Skin epidermis (tissue), 12 donors: ENCODE results near the gene MRE11.
"Not testable (repeated sequence)": the region's sequence is repeated elsewhere in the genome, so short reads cannot be mapped to it uniquely, and the experiment has no call there.

ENCODE experiments used
- H3K27ac ChIP-seq, 21 experiments: fragments of 200-600 bp; sonication (generic) in 11 of 21; one replicate each; pipeline ENCODE4 v1.5.0; 2020; ENCODE audit warnings: mild to moderate bottlenecking in 3 of 21, inconsistent platforms in 2 of 21, moderate library complexity in 2 of 21
- H3K4me3 ChIP-seq, 7 experiments: fragments of 200-600 bp; sonication (generic) in 2 of 7; one replicate each; pipeline ENCODE4 v1.5.0; 2020; ENCODE audit warnings: inconsistent platforms in 2 of 7, mild to moderate bottlenecking in 2 of 7, moderate library complexity in 1 of 7

The MRE11 gene

DNA sequence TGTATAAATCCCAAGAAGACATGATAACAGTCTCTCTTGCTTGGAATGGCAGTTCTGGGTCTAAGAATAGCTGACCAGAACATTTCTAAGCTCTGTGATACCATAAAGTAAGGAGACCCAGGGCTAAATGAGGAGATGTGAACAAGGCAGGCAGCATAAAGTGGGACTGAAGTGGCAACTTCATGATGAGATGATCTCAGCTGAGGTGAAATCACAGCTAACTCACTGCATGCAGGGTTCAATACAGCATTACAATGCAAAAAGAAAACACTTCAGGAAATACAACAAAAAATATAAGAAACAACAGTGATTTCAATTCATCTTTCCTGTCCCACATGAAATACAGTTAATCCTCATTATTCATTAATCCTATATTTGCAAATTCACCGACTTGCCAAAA is 44.6 kb downstream of the MRE11 start:
- H3K4me3 ChIP-seq = no peak overlapping the region
- H3K27ac ChIP-seq = no peak overlapping the region

DNA sequence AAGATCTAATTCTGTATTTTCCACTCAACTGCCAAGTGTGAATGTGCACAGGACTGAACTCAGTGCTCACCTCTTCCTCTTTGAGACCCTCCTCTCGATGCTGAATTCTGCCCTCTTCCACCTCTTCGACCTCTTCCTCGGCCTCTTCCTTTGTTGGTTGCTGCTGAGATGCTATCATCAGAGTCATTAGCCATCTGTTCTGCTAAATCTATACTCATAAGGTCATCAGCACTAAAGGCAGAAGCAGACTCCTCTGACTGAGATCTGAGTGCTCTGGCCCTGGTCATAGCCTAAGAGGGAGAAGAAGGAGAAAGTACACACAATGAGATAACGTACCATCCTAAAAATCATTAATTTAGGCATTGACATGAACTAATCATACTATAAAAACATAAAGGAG is 46.5 kb downstream of the MRE11 start:
- no peak overlapping the region for H3K27ac ChIP-seq
- H3K4me3 ChIP-seq = no peak overlapping the region

DNA sequence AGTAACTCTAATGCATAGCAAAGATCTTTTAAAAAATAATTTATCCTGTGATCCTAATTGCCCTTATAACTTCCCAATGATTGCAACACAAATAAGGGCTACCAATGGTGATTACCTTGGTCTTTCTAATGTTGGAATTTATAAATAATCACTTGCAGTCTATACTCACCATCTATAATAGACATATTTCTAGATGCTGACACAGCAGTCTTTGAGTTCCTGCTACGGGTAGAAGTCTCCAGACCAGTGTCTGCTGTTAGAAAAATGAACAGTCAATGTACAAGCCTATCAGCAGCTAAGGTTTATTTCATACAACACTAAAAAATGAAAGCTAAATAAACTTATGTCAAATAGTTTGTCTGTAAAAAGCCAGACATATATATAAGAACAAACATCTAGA is 48.0 kb downstream of the MRE11 start:
- no peak overlapping the region for H3K27ac ChIP-seq
- no peak overlapping the region for H3K4me3 ChIP-seq

DNA sequence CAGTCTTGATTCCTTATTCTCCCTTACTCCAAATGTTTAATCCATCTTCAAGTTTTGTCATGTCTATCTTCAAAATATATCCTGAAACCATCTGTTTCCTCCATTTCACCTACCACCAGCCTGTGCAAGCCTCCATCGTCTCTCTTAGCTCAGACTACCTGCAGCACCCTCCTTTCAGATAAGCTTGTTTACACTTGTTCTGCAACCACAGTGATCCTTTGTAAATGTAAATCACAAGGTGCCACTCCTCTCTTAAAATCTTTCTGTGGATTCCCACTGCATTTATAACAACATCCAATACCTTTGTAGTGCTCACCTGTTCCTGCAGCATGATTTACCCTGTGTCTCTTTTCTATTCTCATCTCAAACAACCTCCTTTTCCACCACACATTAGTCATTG is 60.6 kb downstream of the MRE11 start:
- Histone ChIP-seq H3K27ac (no peak overlapping the region), H3K4me3 (no peak overlapping the region)

DNA sequence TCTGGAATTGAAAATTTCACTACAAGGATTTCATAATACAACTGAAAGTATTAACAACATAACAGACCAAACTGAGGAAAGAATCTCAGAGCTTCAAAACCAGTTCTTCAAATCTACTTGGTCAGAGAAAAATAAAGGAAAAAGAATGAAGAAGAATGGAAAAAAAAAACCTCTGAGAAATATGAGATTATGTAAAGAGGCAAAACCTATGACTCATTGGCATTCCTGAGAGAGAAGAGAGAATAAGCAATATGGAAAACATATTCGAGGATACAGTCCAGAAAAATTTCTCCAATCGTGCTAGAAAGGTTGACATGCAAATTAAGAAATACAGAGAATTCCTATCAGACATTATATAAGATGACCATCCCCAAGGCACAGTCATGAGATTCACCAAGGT is 69.0 kb downstream of the MRE11 start:
- Histone ChIP-seq H3K4me3 (no peak overlapping the region), H3K27ac (no peak overlapping the region)

DNA sequence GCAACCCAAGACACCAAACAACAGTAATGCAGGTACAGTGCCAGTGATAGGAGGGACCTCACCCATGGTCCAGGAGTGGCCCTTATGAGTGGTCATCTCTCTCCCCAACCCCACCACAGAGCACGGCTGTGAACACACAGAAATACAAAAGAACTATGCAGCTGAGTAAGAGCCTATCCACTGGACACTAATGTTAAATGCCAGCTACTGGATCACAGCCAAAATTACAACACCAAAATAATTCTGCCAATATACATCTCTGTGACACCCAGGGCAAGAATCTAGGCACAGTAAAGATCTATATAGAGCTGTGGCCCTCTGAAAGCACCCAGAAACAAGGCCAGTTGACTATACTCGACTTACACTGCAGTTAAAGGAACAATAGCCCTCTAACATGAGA is 69.6 kb downstream of the MRE11 start:
- H3K27ac ChIP-seq = no peak overlapping the region
- H3K4me3 ChIP-seq = no peak overlapping the region

DNA sequence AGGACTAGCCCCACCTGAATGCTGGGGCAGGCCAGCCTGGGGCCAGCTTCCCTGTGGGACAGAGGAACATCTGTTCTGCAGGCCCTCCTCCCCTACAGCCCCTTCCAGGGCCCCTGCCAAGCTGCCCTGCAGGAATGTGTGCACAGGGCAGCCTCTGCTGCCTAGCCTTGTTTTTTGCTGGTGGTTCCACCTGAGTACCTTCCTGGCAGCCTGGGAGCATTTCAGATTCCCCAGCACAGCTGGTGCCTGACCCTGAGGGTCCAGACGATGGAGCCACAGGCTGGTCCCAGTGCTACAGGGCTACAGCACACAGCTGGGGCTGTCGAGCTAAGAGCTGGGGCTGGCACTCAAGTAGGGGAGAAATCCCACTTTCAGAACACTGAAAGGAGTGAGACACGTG is 70.1 kb downstream of the MRE11 start:
- Histone ChIP-seq H3K27ac (no peak overlapping the region), H3K4me3 (no peak overlapping the region)

DNA sequence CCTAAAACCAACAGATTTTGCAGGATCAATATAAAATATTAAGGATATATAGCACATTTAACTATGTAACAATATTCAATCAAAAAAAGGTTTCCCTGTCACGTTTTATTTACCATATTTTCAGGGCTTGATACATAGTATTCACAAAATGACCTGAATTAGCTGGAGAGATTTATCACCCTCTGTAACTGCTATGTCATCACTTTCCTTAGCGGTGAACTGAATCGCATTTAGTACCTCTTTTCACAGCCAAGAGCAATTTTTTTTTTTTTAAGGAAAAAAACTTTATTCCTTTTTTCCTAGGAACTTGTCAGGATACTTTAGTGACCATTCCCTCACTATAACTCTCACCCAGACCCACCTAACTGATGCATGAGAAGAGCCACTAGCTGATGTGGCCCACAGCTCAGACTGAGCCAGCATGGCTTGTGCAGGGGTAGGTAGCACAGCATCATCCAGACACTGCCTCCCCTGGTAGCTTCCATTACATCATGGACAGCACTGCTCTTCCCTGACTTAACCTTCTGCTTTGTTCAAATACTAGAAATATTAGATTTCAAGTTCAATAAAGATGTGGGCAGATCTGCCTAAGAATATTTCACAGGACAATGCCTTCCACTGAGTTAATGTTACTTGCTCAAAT is 75.4 kb downstream of the MRE11 start:
- Histone ChIP-seq H3K27ac (no peak overlapping the region), H3K4me3 (no peak overlapping the region)

DNA sequence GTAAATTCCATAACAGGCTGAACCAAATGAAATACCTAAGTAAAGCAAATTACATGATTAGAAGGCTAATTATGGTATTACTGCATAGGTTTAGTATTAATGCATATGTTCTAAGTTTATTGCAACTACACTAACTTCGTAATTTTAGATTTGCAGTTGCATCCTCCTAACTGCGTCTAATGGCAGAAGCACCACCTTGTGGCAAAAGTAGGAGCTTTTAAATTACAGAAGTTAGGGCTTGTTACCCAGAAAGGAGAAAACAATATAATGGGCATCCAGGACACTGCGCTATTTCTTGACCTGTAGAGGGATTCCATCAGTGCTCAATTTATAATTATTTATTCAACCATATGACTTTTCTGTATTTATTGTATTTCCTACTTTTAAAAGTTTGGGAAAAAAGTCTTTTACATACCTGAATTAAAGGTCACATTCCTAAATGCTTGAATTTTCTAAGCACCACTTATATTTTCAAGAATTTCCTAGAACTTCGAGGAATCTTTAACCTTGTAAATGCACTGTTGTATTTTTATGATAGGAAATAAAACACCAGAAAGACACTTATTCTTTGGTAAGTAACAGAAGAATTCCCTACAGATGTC is 76.2 kb downstream of the MRE11 start:
- H3K27ac ChIP-seq = no peak overlapping the region
- H3K4me3 ChIP-seq = no peak overlapping the region

DNA sequence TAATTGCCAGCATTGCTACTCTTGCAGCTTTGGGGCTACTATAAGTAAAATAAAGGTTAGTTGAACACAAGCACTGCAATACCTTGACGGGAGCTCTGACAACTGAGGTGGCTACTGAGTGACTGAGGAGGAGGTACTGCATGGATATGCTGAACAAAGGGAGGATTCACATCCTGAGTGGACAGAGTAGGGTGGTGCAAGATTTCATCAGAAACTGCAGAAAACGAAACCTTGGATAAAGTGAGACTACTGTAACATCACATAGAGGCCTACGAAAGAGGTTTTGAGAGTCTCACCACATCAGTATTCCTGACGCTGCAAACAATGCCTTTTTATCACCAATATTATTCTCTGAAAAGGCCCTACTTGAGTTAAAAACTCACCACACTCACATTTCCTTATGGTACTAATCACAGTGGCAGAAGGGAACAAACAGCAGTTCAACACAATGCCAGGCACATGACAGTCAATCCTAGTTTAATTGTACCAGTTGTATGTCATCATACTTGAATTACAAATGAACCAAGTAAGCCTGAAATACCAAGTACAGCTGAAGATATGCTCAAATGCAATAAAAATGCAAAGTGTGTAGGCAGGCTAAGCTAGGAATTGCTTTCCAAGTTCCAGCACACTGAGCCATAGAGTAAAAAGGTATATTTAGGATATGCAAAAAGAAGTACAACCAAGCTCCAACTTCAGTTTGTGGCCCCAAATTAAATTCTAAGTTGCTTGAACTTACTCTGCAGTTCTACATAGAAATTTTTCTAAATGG is 88.4 kb downstream of the MRE11 start:
- Histone ChIP-seq H3K4me3 (no peak overlapping the region), H3K27ac (no peak overlapping the region)

DNA sequence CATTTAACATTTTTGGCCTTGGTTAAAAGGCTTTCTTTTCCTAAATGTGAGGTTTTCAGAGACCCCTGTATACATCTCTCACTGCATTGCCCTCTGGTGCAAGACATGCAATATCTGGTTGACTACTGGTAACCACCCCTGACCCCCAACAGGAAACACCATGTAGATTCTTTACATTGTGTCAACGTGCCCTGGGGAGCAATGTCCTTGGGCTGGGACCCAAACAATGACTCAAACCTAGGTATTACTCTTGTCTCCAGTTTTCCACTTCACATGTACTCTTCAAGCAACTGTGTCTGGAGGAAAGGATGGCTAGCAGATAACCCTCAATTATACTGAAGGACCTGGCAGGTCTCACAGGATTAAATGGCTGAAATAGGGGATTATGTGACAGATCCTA is 91.3 kb downstream of the MRE11 start:
- no peak overlapping the region for H3K27ac ChIP-seq
- H3K4me3 ChIP-seq = no peak overlapping the region

DNA sequence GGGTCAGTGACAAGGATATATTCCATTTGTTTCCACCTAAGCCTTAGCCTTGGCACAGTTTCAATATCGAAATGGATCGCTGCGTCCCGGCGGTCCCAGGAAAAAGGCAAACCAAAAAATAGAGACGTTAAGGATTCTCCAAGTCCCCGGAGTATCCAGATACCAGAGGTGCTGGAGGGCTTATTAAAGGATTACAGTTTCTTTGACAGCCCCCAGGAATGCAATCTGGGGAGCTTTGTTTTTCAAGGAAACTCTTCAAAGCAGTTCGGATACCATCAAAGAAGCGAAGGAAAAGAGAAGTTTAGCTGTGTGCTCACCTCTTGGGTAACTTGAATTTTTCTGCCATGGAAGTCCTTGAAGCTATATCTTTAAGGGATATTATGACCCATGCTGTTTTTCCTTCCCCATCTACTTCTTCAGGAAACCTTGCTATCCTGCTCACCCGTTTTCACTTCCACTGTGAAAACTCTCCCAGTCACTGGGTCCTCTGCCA is 91.8 kb downstream of the MRE11 start:
- H3K27ac ChIP-seq = no peak overlapping the region
- H3K4me3 ChIP-seq = peak overlapping the region in 2 of 7 experiments; percentile 14 to 34

DNA sequence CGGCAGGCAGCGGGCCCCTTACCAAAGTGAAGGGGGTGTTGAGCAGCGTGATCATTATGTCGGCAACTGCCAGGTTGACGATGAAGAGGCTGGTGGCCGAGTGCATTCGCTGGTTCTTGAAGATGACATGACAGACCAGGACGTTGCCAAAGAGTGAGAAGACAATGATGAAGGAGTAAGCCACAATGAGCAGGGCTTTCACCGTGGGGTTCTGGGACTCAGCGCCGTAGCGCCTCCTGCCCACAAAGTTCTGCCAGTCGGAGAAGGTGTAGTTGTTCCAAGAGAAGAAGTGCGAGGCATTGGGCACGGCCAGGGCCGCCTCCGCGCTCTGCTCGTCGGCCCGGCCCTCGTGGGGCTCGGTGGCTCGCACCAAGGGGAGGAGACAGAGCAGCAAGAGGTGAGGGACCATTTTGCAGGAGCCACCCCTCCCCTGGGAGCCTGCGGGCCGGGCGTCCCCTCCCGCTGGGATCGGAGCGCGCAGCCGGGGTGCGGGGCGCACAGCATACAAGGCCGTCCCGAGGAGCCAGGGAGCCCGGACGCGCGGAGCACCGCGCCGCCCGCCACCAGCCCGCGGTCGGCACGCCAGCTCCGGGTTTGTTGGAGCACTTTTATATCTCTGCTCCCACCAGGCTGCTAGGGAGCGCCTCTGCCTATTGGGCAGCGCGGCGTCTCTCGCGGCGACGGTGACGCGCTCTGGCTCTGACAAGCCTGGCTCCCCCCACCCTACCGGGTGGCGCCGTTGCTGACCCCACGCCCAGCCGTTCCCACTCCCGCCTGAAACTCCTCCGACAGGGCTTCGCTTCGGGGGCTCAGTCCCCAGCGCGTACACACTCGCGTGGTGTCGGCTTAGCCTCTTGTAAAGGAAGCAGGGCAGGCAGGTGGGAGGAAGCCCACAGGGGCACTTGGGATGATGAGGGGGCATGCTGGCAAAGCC is 92.5 kb downstream of the MRE11 start, which contains the start of gene GPR83:
GPR83 (minus strand) TSS at position 581 of the 934 bp plus-strand sequence; CDS start at position 409, 172 bp downstream.
- H3K4me3 ChIP-seq = peak within 1 kb of the TSS in 6 of 7 experiments; percentile 6 to 34 (median 16)
- no peak within 1 kb of the TSS for H3K27ac ChIP-seq

DNA sequence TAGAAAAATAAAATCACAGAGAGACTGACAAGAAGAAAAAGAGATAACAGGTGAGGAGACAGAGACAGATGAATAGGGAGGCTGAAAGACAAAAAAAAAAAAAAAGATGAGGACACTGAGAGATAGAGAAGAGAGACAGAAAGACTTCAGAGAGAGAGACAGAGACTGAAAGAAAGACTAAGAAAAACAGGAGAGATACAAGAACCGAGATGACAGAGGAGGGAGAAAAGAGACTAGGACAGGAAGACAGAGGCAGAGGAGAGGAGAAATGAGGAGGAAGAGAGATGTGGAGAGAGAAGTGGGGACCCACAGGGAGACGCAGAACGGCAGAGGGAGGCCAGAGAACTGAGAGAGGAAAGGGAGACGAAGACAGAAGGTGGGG is 93.2 kb downstream of the MRE11 start:
- H3K4me3 ChIP-seq = no peak overlapping the region

DNA sequence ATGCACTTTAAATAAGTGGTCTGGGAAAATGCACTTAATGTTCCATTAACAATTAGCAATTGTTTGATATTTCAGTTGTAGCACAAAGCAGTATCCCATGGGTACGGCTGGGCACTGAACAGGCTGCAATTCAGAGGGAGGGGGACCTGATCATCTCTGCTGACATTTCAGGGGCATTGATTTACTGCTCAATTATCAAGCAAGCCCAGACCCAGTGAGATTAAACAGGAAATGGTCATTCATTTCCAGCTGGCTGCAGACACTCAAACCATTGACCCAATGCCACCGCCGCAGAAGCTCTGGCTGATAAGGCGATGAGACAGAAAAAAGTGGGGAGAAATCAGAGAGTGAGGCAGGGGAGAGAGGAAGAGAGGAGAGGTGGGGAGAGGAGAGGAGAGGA is 93.6 kb downstream of the MRE11 start:
- H3K27ac ChIP-seq = no peak overlapping the region
- H3K4me3 ChIP-seq = no peak overlapping the region

More for the DNA sequence above, 93.2 kb downstream of the MRE11 start:
- no peak overlapping the region for H3K27ac ChIP-seq

DNA sequence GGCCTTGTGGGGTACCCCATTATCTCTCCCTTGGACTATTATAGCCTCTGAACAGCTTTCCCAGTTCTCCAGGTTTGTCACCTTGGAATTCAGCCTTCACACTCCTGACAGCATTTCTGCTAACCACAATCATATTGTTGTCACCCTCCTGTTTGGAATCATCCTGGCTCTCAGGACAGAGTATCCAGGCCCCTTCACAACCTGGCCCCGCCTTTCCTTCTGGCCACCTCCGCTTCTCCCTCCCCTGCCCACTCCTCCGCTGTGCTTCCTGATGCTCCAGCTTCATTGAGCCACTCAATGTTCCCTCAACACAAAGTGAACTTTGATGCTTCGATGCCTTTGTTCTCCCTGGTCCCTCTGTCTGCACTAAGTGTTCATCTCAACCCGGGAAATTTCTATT is 95.5 kb downstream of the MRE11 start:
- Histone ChIP-seq H3K27ac (no peak overlapping the region), H3K4me3 (no peak overlapping the region)

DNA sequence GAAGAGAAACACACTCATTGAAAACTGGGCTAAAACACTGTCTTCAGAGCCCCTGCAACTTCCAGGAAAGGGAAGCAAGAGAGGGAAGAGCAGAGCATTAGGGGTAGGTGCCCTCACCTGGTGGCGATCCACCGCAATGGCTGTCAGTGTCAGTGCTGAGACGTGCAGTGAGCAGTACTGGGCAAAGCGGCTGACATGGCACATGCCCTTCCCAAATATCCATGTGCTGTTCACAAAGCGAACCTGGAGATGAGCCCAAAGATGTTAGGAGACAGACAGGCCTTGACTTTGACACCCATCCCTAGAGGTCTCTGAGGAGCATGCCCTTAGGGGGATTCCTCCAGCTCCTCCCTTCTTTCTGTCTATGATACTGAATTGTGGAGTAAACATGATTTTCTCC is 97.4 kb downstream of the MRE11 start:
- Histone ChIP-seq H3K27ac (no peak overlapping the region), H3K4me3 (no peak overlapping the region)

DNA sequence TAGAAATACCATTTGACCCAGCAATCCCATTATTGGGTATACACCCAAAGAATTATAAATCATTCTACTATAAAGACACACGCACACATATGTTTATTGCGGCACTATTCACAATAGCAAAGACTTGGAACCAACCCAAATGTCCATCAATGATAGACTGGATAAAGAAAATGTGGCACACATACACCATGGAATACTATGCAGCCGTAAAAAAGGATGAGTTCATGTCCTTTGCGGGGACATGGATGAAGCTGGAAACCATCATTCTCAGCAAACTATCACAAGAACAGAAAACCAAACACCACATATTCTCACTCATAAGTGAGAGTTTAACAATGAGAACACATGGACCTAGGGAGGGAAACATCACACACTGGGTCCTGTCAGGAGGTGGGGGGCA is 101.7 kb downstream of the MRE11 start:
- not testable (repeated sequence) for H3K27ac ChIP-seq, H3K4me3 ChIP-seq

DNA sequence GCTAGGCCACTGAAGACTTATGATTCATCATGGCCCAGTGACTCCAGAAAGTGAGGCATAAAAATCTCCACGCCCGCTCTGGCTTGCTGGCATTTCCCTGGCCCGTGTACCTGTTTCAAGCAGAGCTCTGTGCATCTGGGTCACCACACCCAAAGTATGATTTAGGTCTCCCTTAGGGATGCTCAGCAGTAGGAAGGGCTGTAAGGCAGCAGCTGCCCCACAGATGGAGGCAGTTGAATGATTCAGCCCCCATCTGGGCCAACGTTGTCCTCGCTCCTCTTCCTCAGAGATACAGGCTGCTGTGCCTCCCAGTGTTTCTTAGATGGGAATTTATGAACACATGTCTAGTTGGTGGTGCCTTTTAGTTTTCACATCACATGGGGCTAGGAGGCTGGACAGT is 114.0 kb downstream of the MRE11 start:
- Histone ChIP-seq H3K27ac (no peak overlapping the region), H3K4me3 (no peak overlapping the region)

DNA sequence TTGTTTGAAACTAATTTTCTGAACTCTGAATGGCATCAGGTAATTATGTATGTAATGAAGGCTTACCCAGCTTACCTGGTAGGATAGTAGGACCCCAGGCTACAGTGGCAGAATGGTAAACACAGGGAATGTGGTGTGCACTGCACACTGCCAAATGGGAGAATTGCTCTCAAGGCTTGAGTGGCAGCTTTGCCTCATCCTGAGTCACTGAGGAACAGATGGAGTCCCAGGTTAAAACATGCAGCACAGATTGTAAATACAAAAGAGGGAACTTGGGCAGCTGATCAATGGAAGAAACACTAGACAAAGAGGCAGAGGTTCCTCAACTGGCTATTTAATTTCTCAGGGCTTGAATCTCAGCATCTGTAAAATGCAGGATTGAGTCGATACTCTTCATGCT is 116.8 kb downstream of the MRE11 start:
- Histone ChIP-seq H3K27ac (no peak overlapping the region), H3K4me3 (no peak overlapping the region)
